Ovary (tissue), 9 donors: ENCODE results near the gene ANKMY1. TPM values are rescaled to one million over a fixed set of nuclear protein-coding genes. Genes with fewer than 3 reads are reported as not detected.

Experiments used
- DNase-seq, 5 donors: peaks; one replicate each; pipeline ENCODE4 v3.0.0-alpha.2; 2019 to 2020
- H3K27ac ChIP-seq, 2 donors: fragments of 200-600 bp; one replicate each; pipeline versions ENCODE4 v1.5.1 to v1.8.0; 2019 to 2022
- H3K27me3 ChIP-seq: fragments of 200-600 bp; one replicate; pipeline ENCODE4 v1.8.0; 2022
- H3K36me3 ChIP-seq: fragments of 200-600 bp; sonication (generic); one replicate; pipeline ENCODE4 v1.5.1; 2019
- H3K4me1 ChIP-seq: one replicate; pipeline ENCODE4 v1.8.1; 2013; ENCODE audit warnings: mild to moderate bottlenecking, moderate library complexity; ENCODE audit not compliant: insufficient read depth
- H3K4me3 ChIP-seq: fragments of 200-600 bp; sonication (generic); one replicate; pipeline ENCODE4 v1.5.1; 2017
- H3K9me3 ChIP-seq, 2 donors: fragments of 200-600 bp in 1 of 2; sonication (generic) in 1 of 2; one replicate each; pipeline versions ENCODE4 v1.5.1 to v1.8.1; 2013 to 2019; ENCODE audit warnings: mild to moderate bottlenecking in 1 of 2, moderate library complexity in 1 of 2
- EP300 ChIP-seq: sonication (generic); formaldehyde crosslinking; IDR thresholded peaks from one replicate; pipeline ENCODE4 v1.6.1; 2017; ENCODE audit warnings: antibody characterized with exemption
- POLR2A ChIP-seq: fragments of 450-650 bp; IDR thresholded peaks from one replicate; pipeline ENCODE4 v1.6.1; 2017; ENCODE audit warnings: antibody characterized with exemption, mild to moderate bottlenecking, moderate library complexity
- WGBS, 3 donors: extraction: QIAGEN DNeasy Blood & Tissue Kit in 1 of 3; methylation state at CpG; one replicate each; pipeline versions ENCODE4 v1.1.5 to v1.1.7; 2013 to 2017; 5-methylcytosine and 5-hydroxymethylcytosine counted together
- intact Hi-C, 4 donors: fragments of 100-400 bp; cut with DNase I; formaldehyde crosslinking; loops; one replicate each; pipeline versions ENCODE4 v1.11.0 to v1.15.1; 2022 to 2023
- polyA plus RNA-seq, 2 donors: library from polyadenylated mRNA; stranded (reverse); fragments of 200-250 nt in 1 of 2; fragments of 350-450 nt in 1 of 2; fragmentation: Illumina TruSeq in 1 of 2; extraction: RNeasy Lipid Tissue Mini Kit (QIAGEN cat#74804) in 1 of 2; gene quantifications; one replicate each; pipeline ENCODE4 v1.2.3, GENCODE V29; 2013 to 2014
- total RNA-seq, 7 donors: library from RNA; depleted of rRNA in 2 of 7; stranded (reverse); fragments of >200 nt in 2 of 7; fragmentation: NEBNext Ultra II Directional in 3 of 7; extraction: Animal tissue kit (Norgen Biotek cat#: 25700) in 3 of 7; gene quantifications; one replicate each; pipeline versions ENCODE4 v1.1.0 to v1.2.4, GENCODE V29; 2016 to 2023
- TF ChIP-seq, protein P1 (sequence below), 3 donors: fragments of 450-650 bp in 2 of 3; fragments of 200-600 bp in 1 of 3; IDR thresholded peaks; one replicate each; pipeline versions ENCODE4 v1.5.1 to v1.8.0; 2016 to 2022; ENCODE audit warnings: antibody characterized with exemption in 3 of 3, mild to moderate bottlenecking in 1 of 3
- donor health status: DM: no; HTN: no; CAD: no; lungs with moderate emphysema.
- donor health status: DM: no; HTN: no; CAD: no.
- donor health status: Bipolar disorder and iron deficiency.
- donor health status: DM: yes; HTN: yes; CAD: no.
- donor health status: DM: no; HTN: no; CAD: no.
- donor health status: DM: yes; HTN: yes; CAD: no.

The ANKMY1 gene
- total and polyA plus RNA-seq, 9 donors: 11.5 to 24.2 (median 19.0) TPM

DNA sequence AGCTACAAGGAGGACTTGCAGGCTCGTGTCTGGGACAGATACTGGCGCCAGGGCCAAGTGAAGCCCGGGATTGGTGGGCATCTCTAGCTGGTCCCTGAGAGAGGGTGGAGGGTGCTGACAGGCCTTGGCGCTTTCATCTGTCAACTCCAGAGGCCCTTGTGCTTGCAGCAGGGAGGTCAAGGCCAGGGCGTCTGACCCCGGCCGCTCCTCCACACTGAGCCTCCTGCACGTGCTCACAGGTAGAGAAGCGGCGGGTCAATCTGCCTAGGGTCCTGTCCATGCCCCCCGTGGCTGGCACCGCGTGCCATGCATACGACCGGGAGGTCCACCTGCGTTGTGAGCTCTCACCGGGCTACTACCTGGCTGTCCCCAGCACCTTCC is 38.3 kb upstream of the ANKMY1 start:
- no peaks in the 10 kb centered on the region for H3K36me3 ChIP-seq

DNA sequence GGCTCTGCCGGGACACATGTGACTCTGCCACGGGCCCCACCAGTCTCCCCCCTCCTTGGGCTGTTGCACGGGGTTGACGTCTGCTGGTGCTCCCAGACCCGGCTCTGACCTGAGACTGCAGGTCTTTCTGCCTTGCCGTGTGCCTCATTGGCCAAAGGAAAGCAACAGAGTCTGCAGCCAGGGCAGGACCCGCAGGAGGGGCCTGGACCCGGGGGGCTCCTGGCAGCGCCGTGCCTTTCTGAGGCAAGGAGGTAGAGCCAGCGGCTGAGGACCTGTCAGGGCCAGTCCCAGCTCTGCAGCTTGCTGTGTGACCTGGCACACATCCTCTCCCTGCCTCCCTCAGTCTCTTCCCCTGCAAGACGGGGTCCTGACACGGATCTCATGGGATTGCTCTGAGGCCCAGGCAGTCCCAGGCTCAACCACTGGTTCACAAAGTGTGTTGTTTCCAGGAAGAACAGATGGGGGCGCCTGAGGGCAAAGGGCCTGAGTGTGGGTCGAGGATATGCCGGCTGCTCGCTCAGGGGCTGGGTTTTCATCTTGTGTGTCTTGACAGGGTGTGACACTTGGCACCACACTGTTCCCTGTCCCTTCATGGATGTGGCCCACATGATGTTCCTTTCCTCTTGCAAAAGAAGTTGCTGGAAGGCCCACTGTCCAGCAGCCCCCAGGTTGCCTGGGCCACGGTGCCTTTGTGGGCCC is 37.7 kb upstream of the ANKMY1 start:
- DNase-seq: peak in 4 of 5 donors; percentile 6 to 49 (median 20)
- Histone ChIP-seq H3K27me3 (no peaks in the 10 kb centered on the region), H3K36me3 (no peaks in the 10 kb centered on the region), H3K4me1 (peaks cover 5% of the 10 kb centered on the region), H3K27ac (peak overlapping the region in 1 of 2 donors; percentile 7), H3K4me3 (no peak overlapping the region), H3K9me3 (no peaks in the 10 kb centered on the region)
- 65 to 70% (median 66%) methylated on average over 18 of the region's 18 CpGs for WGBS, 3 donors
- intact Hi-C loops: no loop called here
- TF ChIP-seq EP300 (no peak), POLR2A (no peak)
- TF ChIP-seq, protein P1, sequence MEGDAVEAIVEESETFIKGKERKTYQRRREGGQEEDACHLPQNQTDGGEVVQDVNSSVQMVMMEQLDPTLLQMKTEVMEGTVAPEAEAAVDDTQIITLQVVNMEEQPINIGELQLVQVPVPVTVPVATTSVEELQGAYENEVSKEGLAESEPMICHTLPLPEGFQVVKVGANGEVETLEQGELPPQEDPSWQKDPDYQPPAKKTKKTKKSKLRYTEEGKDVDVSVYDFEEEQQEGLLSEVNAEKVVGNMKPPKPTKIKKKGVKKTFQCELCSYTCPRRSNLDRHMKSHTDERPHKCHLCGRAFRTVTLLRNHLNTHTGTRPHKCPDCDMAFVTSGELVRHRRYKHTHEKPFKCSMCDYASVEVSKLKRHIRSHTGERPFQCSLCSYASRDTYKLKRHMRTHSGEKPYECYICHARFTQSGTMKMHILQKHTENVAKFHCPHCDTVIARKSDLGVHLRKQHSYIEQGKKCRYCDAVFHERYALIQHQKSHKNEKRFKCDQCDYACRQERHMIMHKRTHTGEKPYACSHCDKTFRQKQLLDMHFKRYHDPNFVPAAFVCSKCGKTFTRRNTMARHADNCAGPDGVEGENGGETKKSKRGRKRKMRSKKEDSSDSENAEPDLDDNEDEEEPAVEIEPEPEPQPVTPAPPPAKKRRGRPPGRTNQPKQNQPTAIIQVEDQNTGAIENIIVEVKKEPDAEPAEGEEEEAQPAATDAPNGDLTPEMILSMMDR (IDR thresholded peaks at IDR 0.05): no peak

More for the DNA sequence above, 38.3 kb upstream of the ANKMY1 start:
- H3K4me3 ChIP-seq: no peak overlapping the region
- intact Hi-C loops: no loop called here
- no peak overlapping the region for H3K27ac ChIP-seq
- TF ChIP-seq POLR2A: no peak
- no peak for TF ChIP-seq EP300
- TF ChIP-seq, protein P1 (IDR thresholded peaks at IDR 0.05): no peak
- 80 to 90% (median 83%) methylated on average over 17 of the region's 17 CpGs for WGBS, 3 donors
- no peaks in the 10 kb centered on the region for H3K9me3 ChIP-seq
- no peaks in the 10 kb centered on the region for H3K27me3 ChIP-seq
- peaks cover 5% of the 10 kb centered on the region for H3K4me1 ChIP-seq
- peak in 2 of 5 donors; percentile 5 to 47 for DNase-seq

DNA sequence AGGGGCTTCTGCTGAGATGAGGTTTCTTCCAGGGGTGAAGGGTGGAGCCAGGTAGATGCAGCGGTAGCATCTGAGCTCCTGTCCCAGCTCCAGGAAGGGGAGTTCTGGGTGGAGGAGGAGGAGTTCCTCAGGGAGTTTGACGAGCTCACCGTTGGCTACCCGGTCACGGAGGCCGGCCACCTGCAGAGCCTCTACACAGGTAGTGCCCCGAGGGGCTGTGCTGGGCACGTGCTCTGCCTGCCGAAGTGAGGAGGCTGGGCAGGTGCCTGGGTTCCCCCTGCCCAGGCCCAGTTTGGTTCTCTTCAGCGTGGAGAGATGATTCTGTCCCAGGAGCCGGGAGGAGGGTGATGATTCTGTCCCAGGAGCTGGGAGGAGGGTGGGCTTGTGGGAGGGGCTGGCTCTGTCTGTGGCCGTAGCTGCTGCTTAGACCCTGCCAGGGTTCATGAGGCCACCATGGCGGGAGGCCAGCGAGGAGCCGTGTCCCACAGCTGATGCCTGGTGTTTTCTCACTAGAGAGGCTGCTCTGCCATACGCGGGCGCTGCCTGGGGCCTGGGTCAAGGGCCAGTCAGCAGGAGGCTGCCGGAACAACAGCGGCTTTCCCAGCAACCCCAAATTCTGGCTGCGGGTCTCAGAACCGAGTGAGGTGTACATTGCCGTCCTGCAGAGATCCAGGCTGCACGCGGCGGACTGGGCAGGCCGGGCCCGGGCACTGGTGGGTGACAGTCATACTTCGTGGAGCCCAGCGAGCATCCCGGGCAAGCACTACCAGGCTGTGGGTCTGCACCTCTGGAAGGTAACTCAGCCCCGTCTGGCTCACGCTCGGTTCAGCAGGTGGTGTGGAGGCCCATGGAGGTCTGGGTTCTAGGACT is 37.0 kb upstream of the ANKMY1 start:
- Histone ChIP-seq H3K4me3 (no peak overlapping the region), H3K4me1 (peaks cover 5% of the 10 kb centered on the region), H3K9me3 (no peaks in the 10 kb centered on the region), H3K27ac (peak overlapping the region in 1 of 2 donors; percentile 7), H3K27me3 (no peaks in the 10 kb centered on the region), H3K36me3 (no peaks in the 10 kb centered on the region)
- DNase-seq: peak; percentile 31 to 77 (median 54)
- 58 to 80% (median 65%) methylated on average over 29 to 34 of the region's 34 CpGs for WGBS, 3 donors
- TF ChIP-seq, protein P1 (IDR thresholded peaks at IDR 0.05): no peak
- TF ChIP-seq POLR2A (no peak), EP300 (no peak)
- intact Hi-C loops: no loop called here

DNA sequence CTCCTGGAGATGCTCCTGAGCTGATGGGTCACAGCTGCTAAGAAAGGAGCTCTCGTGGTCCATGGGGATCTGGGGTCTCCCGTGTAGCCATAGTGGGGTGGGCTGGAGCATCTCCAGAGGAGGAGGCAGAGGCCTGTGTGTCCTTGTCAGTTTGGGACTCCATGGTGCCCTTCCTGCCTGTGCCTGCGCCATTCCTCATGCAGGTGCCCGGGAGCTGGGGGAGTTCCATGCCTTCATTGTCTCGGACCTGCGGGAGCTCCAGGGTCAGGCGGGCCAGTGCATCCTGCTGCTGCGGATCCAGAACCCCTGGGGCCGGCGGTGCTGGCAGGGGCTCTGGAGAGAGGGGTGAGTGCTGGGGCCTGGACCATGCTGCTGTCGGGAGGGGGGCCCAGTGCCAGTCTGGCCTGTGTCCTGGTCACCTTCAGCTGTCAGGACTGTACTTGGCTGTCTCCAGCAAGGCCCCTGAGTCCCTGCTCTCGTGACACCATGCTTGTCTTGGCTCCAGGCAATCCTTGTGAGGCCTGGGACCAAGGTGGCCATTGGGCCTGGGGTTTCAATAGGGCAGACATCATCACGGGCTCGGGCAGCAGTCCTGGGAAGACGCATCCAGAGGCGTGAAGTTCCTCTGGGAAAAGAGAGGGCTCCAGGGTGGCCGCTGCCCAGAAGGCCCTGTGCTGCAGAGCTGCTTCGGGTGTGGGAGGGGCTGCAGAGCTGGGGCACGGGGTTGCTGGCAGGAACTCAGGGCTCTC is 36.1 kb upstream of the ANKMY1 start:
- Histone ChIP-seq H3K27ac (no peak overlapping the region), H3K4me1 (peaks cover 5% of the 10 kb centered on the region), H3K36me3 (no peaks in the 10 kb centered on the region), H3K27me3 (no peaks in the 10 kb centered on the region), H3K4me3 (no peak overlapping the region), H3K9me3 (no peaks in the 10 kb centered on the region)
- TF ChIP-seq, protein P1 (IDR thresholded peaks at IDR 0.05): no peak
- TF ChIP-seq POLR2A (no peak), EP300 (no peak)
- 85 to 89% (median 86%) methylated on average over 18 to 19 of the region's 19 CpGs for WGBS, 3 donors
- DNase-seq: peak in 4 of 5 donors; percentile 8 to 38 (median 16)
- intact Hi-C loops: no loop called here
